ENCODE results near the gene SPAAR.
"Not testable (repeated sequence)": the region's sequence is repeated elsewhere in the genome, so short reads cannot be mapped to it uniquely, and the experiment has no call there.

SPAAR gene

GRCh38 chr9:35909274-35909673 is at the start of gene SPAAR:
Gene SPAAR, plus strand, starts transcription at chr9:35909490. Its CDS starts 974 bp downstream, at chr9:35910464.
- FAIRE-seq, result no peak

DNA sequence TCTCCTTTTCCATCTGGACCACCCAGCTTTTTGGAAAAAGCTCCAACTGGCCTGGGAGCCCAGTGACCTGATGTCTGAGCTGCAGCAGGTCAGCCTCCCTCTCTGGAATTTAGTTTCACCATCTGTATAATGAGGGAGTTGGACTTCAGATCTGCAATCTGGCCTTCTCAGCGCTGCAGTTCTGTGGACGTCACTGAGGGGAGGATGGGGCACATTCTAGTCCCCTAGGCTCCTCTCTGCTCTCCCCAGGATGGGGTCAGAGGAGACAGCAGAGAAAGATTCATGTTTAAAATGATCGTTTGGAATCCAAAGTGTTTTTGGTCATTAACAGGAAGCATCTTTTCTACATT is 49.3 kb upstream of the SPAAR start:
- peak; percentile 96 for FAIRE-seq

GRCh38 chr9:35861161-35861897 is 48.0 kb upstream of the SPAAR start:
- FAIRE-seq, result no peak

DNA sequence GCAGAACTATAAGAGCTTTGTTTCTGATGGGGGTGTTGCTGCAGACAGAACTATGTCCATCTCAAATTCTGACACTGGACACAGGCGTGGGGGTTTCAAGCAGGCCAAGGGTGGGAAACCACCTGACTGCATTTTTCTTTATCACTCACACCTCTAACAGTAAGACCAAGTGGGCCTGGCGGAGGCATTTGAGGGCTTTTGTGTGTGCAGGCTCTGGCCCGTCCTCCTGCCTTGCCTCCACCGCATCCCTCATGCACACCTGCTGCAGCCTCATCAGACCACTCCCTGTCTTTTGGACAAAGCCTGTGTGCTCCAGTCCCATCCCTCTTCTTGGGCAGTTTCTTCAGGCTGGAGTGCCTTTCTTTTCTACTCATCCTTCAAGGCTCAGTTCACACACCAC is 47.0 kb upstream of the SPAAR start:
- FAIRE-seq, result no peak

DNA sequence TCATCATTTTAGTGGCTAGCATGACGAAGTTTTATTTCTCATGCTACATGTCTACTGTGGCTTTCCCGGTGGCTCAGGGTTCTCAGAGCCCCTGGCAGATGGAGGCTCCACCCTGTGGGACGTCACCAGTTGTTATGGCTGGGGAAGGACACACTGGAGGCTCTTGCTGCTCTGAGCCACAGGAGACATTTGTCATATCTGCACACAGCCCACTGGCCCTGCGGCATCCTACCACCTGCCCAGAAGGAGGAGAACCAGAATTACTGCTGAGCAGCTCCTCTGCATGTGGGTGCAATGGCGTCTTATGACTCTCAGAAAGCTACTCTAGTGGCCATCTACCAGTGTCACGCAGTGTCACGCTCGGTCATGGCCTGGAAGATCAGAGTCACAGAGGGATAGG is 45.7 kb upstream of the SPAAR start:
- FAIRE-seq, result no peak

GRCh38 chr9:35864695-35865255 is 44.5 kb upstream of the SPAAR start:
- no peak for FAIRE-seq

GRCh38 chr9:35867538-35867937 is 41.8 kb upstream of the SPAAR start:
- no peak for FAIRE-seq

DNA sequence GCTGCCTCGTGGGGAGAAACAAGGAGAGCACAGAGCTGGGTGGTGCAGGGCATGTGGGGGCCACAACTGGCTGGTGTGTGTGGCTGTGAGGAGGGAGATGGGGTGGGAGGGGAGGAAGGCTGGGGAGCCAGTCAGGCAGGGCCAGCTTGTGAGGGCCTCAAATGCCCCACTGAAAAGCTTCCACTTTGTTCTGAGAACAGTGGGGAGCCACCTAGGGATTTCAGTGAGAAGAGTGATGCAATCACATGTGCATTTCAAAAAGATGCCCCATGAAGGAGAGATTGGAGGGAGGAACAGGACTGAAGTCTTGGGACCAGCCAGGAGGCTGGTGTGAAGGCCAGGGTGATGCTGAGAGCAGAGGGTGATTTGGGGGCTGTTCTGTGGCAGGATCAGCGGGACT is 40.4 kb upstream of the SPAAR start:
- FAIRE-seq, result no peak

DNA sequence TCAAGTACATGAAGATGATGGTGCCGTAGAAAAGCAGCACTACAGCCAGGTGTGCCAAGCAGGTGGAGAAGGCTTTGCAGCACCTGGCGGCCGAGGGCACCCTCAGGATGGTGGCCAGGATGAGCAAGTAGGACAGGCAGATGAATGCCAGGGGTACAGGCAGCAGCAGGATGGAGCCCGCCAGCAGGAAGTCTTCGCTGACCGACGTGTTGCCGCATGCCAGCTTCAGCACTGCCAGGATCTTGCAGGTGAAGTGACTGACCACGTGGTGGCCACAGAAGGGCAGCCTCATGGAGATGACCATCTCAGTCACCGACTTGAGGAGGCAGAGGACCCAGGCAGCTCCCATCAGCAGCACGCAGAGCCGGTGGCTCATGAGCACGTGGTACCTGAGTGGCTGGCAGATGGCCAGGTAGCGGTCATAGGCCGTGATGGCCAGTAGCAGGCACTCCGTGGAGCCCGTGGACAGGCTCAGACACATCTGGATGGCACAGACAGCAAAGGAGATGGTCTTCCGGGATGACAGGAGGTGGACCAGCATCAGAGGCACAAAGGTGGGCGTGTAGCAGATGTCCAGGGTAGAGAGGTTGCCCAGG is 39.6 kb upstream of the SPAAR start:
- FAIRE-seq, result no peak

- no peak for FAIRE-seq
Observed at GRCh38 chr9:35870351-35870923, 38.9 kb upstream of the SPAAR start, which contains the start of gene OR13J1. Gene OR13J1, minus strand, starts transcription at chr9:35870401. Its CDS starts 0 bp downstream, at chr9:35870401.

DNA sequence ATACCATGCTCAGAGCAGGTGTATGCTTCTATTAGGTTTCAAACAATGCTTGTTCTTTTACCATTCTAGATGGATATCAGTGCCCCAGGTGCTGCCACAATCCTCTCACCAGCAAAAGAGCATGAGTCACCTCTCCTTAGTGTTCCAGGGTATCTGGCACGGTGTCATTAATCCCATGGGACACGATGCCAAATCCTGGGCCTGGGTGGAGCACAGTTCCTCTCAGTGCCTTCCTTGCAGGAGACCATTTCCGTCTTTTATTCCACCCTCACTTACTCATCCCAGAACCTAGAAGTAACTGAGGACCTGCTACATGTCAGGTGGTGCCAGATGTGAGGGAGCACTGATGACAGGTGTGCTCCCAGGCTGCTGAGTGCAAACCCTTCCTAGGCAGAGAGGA is 37.7 kb upstream of the SPAAR start:
- no peak for FAIRE-seq

DNA sequence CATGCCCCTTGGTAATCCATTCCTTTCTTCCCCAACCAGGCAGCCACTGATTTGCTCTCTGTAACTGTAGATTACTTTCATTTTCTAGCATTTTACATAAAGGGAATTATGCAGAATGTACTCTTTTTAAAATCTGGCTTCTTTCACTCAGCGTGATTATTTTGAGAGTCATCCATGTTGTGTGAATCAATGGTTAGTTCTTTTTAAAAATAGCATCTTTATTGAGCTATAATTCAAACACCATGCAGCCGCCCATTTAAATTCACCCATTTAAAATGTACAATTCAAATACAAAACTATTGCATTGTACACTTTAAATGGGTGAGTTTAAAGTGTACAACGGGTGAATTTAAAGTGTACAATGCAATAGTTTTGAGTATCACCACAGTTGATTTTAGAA is 36.8 kb upstream of the SPAAR start:
- FAIRE-seq, result no peak

DNA sequence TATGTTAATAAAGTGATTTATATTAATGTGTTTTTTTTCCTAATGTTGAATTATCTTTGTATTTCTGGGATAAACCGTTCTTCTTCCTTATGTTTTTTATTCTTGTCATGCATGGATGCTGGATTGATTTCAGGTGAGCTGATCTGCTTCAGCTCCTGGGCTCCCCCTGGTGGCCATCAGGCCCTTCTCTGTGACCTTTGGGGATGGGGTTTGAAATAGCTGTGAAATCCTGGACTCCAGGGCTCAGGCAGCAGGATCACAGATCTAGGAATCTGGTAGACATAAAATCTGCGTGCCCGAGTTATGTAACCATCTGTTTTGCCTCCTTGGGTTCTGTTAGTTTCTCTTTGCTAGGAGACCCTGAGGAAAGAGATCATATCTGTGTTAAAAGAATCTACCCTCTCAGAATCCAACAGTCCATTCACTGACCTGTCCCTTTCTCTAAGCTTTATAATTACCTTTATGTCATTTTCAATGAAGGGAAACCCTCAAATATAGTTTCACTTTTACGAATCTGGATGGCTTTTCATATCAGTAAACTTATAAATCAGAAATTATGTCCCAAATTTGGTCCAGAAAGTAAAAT is 26.9 kb upstream of the SPAAR start:
- FAIRE-seq, result peak; percentile 95

GRCh38 chr9:35882996-35883395 is 26.3 kb upstream of the SPAAR start:
- no peak for FAIRE-seq

- not testable (repeated sequence) for FAIRE-seq
Observed at GRCh38 chr9:35884908-35885307, 24.4 kb upstream of the SPAAR start.

DNA sequence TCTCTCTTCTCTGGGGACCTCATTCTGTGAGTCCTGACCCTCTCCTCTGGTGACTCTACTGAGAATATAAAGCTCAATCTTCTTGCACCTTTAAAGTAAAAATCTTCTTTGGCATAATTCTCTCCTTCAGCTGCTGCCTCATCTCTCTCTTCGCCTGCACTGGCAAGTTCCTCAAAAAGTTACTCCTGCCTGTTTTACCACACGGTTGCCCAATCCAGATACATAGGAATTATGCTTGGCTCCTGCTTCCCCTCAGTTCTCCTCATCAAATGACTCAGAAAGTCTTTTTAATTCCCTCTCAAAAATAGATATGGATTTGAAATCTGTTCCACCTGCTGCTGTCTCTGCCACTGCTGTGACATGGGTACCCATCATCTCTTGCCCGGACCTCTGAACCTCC is 17.6 kb upstream of the SPAAR start:
- FAIRE-seq, result no peak

DNA sequence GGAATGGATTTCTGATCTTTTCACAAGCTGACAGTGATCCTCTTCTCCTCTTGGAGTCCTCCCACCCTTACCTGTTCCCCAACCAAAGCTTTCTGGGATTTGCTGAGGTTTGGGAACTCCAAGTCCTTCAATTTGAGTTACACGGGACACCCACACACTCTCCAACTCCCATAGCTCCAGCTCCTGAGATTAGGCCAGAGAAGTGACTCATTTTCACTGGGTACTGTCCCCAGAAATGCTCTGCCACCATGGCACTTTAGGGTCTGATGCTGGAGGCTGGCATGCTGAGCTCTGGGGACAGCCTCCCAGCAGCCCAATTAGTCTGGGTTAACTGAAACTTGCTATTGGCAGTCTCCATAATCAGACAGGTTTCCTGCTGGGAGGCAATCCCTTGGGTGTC is 17.2 kb upstream of the SPAAR start:
- no peak for FAIRE-seq

DNA sequence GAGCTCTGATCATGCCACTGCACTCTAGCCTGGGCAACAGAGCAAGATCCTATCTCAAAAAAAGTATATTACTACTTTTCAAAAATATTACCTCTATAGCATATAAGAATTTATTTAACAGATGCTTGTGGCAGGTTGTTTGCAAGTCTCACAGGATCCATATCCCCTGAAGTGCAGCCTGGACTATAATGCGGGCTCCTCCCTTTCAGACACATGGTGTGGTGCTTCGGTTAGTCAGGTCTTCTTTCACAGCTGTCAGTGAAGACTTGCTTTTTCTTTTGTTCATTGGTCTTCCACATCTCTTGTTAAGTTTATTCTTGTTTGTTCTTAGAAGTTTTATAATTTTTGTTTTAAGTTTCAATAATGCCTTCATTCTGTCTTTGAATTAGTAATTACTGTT is 12.7 kb upstream of the SPAAR start:
- FAIRE-seq, result peak; percentile 23

- not testable (repeated sequence) for FAIRE-seq
Observed at GRCh38 chr9:35897376-35898099, 11.8 kb upstream of the SPAAR start.

DNA sequence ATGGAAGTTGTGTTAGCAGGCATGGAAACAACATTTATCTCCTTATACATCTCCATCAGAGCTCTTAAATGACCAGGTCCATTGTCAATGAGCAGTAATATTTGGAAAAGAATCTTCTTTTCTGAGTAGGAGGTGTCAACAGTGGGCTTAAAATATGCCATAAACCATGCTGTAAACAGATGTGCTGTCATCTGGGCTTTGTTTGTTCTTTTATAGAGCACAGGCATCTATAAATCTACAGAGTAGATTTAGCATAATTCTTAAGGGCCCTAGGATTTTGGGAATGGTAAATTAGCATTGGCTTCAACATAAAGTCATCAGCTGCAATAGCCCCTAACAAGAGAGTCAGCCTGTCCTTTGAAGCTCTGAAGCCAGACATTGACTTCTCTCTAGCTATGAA is 11.0 kb upstream of the SPAAR start:
- no peak for FAIRE-seq

DNA sequence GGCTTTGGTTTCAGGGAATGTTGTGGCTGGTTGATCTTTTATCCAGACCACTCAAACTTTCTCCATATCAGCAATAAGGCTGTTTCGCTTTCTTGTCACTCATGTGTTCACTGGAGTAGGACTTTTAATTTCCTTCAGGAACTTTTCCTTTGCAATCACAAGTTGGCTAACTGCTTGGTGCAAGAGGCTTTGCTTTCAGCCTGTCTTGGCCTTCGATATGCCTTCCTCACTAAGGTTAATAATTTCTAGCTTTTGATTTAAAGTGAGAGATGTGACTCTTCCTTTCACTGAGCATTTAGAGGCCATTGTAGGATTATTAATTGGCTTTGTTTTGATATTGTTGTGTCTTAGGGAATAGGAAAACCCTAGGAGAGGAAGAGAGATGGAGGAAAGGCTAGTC is 10.3 kb upstream of the SPAAR start:
- no peak for FAIRE-seq

GRCh38 chr9:35903049-35903448 is 6.2 kb upstream of the SPAAR start:
- FAIRE-seq, result peak; percentile 70

DNA sequence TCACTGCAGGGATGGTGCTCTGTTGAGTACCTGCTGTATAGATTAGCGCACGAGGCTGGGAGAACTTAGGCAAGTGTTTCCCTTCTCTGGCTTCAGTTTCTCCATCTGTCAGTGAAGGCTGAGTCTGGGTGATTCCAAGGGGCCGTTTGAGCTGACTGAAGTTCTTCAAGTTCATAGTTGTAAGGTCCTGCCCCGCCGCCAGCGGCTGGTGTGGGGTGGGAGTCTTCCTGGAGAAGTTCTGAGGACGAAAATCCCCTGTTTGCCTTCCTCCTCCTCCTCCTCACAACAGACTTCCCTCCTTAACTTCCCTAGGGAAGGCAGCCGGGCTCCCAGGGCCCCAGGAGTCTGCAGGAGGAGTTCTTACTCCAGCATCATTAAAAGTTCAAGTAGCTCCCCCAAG is 5.0 kb upstream of the SPAAR start:
- no peak for FAIRE-seq

Measured in endometrium (tissue), 2 donors.